Skeletal muscle satellite cell (primary cell): ENCODE measurements around the gene PAPPA2.
"Not testable (repeated sequence)": the region's sequence is repeated elsewhere in the genome, so short reads cannot be mapped to it uniquely, and the experiment has no call there.

Experiments used
- H3K27me3 ChIP-seq: 2 replicates; pipeline ENCODE4 v1.7.0; 2013; ENCODE audit warnings: low read length; ENCODE audit not compliant: control insufficient read depth, insufficient read depth
- H3K36me3 ChIP-seq: 2 replicates; pipeline ENCODE4 v1.7.0; 2013; ENCODE audit warnings: mild to moderate bottlenecking, control low read depth, low read length; ENCODE audit not compliant: insufficient read depth
- H3K4me1 ChIP-seq: 2 replicates; pipeline ENCODE4 v1.7.0; 2013; ENCODE audit warnings: low read length; ENCODE audit not compliant: control insufficient read depth, insufficient read depth
- H3K4me2 ChIP-seq: 2 replicates; pipeline ENCODE4 v1.7.0; 2013; ENCODE audit warnings: mild to moderate bottlenecking, low read length
- H3K4me3 ChIP-seq: 2 replicates; pipeline ENCODE4 v1.7.0; 2013; ENCODE audit warnings: low read length
- H3K9ac ChIP-seq: 2 replicates; pipeline ENCODE4 v1.7.0; 2013; ENCODE audit warnings: mild to moderate bottlenecking, low read depth, low read length, moderate library complexity
- H3K9me3 ChIP-seq: replicated peaks from 2 replicates; pipeline ENCODE4 v1.7.0; 2013; ENCODE audit warnings: mild to moderate bottlenecking, control low read depth, low read length

The PAPPA2 gene

GRCh38 chr1:176612791-176613190 is 149.8 kb downstream of the PAPPA2 start:
- no peaks in the 10 kb centered on the region for H3K36me3 ChIP-seq
- no peaks in the 10 kb centered on the region for H3K27me3 ChIP-seq
- H3K4me1 ChIP-seq: no peaks in the 10 kb centered on the region
- H3K9ac ChIP-seq: no peak overlapping the region
- no peak overlapping the region for H3K4me3 ChIP-seq
- no peaks in the 10 kb centered on the region for H3K9me3 ChIP-seq
- H3K4me2 ChIP-seq: no peak overlapping the region

GRCh38 chr1:176617881-176618280 is 154.9 kb downstream of the PAPPA2 start:
- no peak overlapping the region for H3K9ac ChIP-seq
- no peak overlapping the region for H3K4me2 ChIP-seq
- no peaks in the 10 kb centered on the region for H3K36me3 ChIP-seq
- no peaks in the 10 kb centered on the region for H3K9me3 ChIP-seq
- no peaks in the 10 kb centered on the region for H3K4me1 ChIP-seq
- H3K27me3 ChIP-seq: no peaks in the 10 kb centered on the region
- H3K4me3 ChIP-seq: no peak overlapping the region

- H3K27me3 ChIP-seq: no peaks in the 10 kb centered on the region
- no peaks in the 10 kb centered on the region for H3K9me3 ChIP-seq
- H3K4me3 ChIP-seq: no peak overlapping the region
- no peak overlapping the region for H3K9ac ChIP-seq
- no peaks in the 10 kb centered on the region for H3K4me1 ChIP-seq
- no peaks in the 10 kb centered on the region for H3K36me3 ChIP-seq
- H3K4me2 ChIP-seq: no peak overlapping the region
Observed at GRCh38 chr1:176619261-176619660, 156.3 kb downstream of the PAPPA2 start.

- H3K9me3 ChIP-seq: no peaks in the 10 kb centered on the region
- no peak overlapping the region for H3K4me2 ChIP-seq
- no peaks in the 10 kb centered on the region for H3K4me1 ChIP-seq
- no peak overlapping the region for H3K9ac ChIP-seq
- H3K4me3 ChIP-seq: no peak overlapping the region
- H3K36me3 ChIP-seq: no peaks in the 10 kb centered on the region
- H3K27me3 ChIP-seq: no peaks in the 10 kb centered on the region
Observed at GRCh38 chr1:176625365-176625764, 162.4 kb downstream of the PAPPA2 start.

GRCh38 chr1:176626572-176627061 is 163.6 kb downstream of the PAPPA2 start:
- no peaks in the 10 kb centered on the region for H3K36me3 ChIP-seq
- H3K9ac ChIP-seq: no peak overlapping the region
- H3K9me3 ChIP-seq: no peaks in the 10 kb centered on the region
- H3K27me3 ChIP-seq: no peaks in the 10 kb centered on the region
- no peaks in the 10 kb centered on the region for H3K4me1 ChIP-seq
- no peak overlapping the region for H3K4me2 ChIP-seq
- H3K4me3 ChIP-seq: no peak overlapping the region

GRCh38 chr1:176628775-176629174 is 165.8 kb downstream of the PAPPA2 start:
- no peak overlapping the region for H3K9ac ChIP-seq
- no peaks in the 10 kb centered on the region for H3K27me3 ChIP-seq
- H3K4me2 ChIP-seq: no peak overlapping the region
- H3K4me3 ChIP-seq: no peak overlapping the region
- H3K9me3 ChIP-seq: no peaks in the 10 kb centered on the region
- no peaks in the 10 kb centered on the region for H3K36me3 ChIP-seq
- no peaks in the 10 kb centered on the region for H3K4me1 ChIP-seq

- not testable (repeated sequence) for H3K36me3 ChIP-seq, H3K4me1 ChIP-seq, H3K27me3 ChIP-seq, H3K4me2 ChIP-seq, H3K9me3 ChIP-seq, H3K4me3 ChIP-seq, H3K9ac ChIP-seq
Observed at GRCh38 chr1:176634733-176635132, 171.8 kb downstream of the PAPPA2 start.

GRCh38 chr1:176638713-176639526 is 175.9 kb downstream of the PAPPA2 start:
- Histone ChIP-seq H3K4me1 (no peaks in the 10 kb centered on the region), H3K9me3 (no peaks in the 10 kb centered on the region), H3K4me3 (no peak overlapping the region), H3K27me3 (no peaks in the 10 kb centered on the region), H3K4me2 (no peak overlapping the region), H3K9ac (no peak overlapping the region), H3K36me3 (no peaks in the 10 kb centered on the region)

GRCh38 chr1:176643536-176643935 is 180.6 kb downstream of the PAPPA2 start:
- H3K4me2 ChIP-seq: no peak overlapping the region
- H3K9me3 ChIP-seq: no peaks in the 10 kb centered on the region
- H3K4me1 ChIP-seq: no peaks in the 10 kb centered on the region
- H3K27me3 ChIP-seq: no peaks in the 10 kb centered on the region
- no peak overlapping the region for H3K9ac ChIP-seq
- no peaks in the 10 kb centered on the region for H3K36me3 ChIP-seq
- H3K4me3 ChIP-seq: no peak overlapping the region

- H3K4me2 ChIP-seq: no peak overlapping the region
- no peaks in the 10 kb centered on the region for H3K27me3 ChIP-seq
- H3K4me1 ChIP-seq: no peaks in the 10 kb centered on the region
- no peaks in the 10 kb centered on the region for H3K36me3 ChIP-seq
- H3K4me3 ChIP-seq: no peak overlapping the region
- no peaks in the 10 kb centered on the region for H3K9me3 ChIP-seq
- H3K9ac ChIP-seq: no peak overlapping the region
Observed at GRCh38 chr1:176648556-176648955, 185.6 kb downstream of the PAPPA2 start.

- H3K36me3 ChIP-seq: no peaks in the 10 kb centered on the region
- peak overlapping the region; percentile 8 for H3K4me3 ChIP-seq
- H3K4me1 ChIP-seq: peaks cover 11% of the 10 kb centered on the region
- H3K9ac ChIP-seq: peak overlapping the region; percentile 67
- H3K9me3 ChIP-seq: no peaks in the 10 kb centered on the region
- H3K27me3 ChIP-seq: no peaks in the 10 kb centered on the region
- H3K4me2 ChIP-seq: peak overlapping the region; percentile 41
Observed at GRCh38 chr1:176656257-176656995, 193.5 kb downstream of the PAPPA2 start.
